GM23338 (cell line): ENCODE measurements around the gene FZD7.

Experiments used
- CREB1 ChIP-seq: fragments of 250-450 bp; sonication (Bioruptor Pico); IDR thresholded peaks from 2 replicates; pipeline ENCODE4 v1.5.0; 2020; ENCODE audit warnings: low read depth, mild to moderate bottlenecking, moderate library complexity
- CTCF ChIP-seq, 2 experiments: fragments of 200-600 bp in 1 of 2; sonication (generic) in 1 of 2; conservative IDR thresholded peaks; 2 replicates each; pipeline versions ENCODE4 v1.5.1 to v1.6.1; 2016 to 2017; ENCODE audit warnings: antibody characterized with exemption in 2 of 2, low read depth in 2 of 2, mild to moderate bottlenecking in 2 of 2, moderate library complexity in 1 of 2
- ETS1 ChIP-seq: IDR thresholded peaks from 2 replicates; pipeline ENCODE4 v1.6.1; 2016; ENCODE audit warnings: antibody characterized with exemption
- EZH2 ChIP-seq: fragments of 200-600 bp; sonication (generic); IDR thresholded peaks from one replicate; pipeline ENCODE4 v1.8.0; 2017; ENCODE audit warnings: antibody characterized with exemption, mild to moderate bottlenecking, low read depth; ENCODE audit not compliant: unreplicated experiment
- EZH2phosphoT487 ChIP-seq: fragments of 200-600 bp; sonication (generic); IDR thresholded peaks from one replicate; pipeline ENCODE4 v1.8.1; 2018; ENCODE audit warnings: antibody characterized with exemption; ENCODE audit not compliant: unreplicated experiment
- JUNB ChIP-seq: IDR thresholded peaks from one replicate; pipeline ENCODE4 v1.6.1; 2016; ENCODE audit warnings: antibody characterized with exemption; ENCODE audit not compliant: unreplicated experiment
- NANOG ChIP-seq: IDR thresholded peaks from 2 replicates; pipeline ENCODE4 v1.6.1; 2016; ENCODE audit warnings: antibody characterized with exemption, borderline replicate concordance
- POLR2AphosphoS5 ChIP-seq: IDR thresholded peaks from 2 replicates; pipeline ENCODE4 v1.6.1; 2016; ENCODE audit warnings: antibody characterized with exemption, low read depth
- REST ChIP-seq: IDR thresholded peaks from one replicate; pipeline ENCODE4 v1.6.1; 2018; ENCODE audit warnings: antibody characterized with exemption; ENCODE audit not compliant: unreplicated experiment
- ZNF114 ChIP-seq: fragments of 250-450 bp; sonication (Bioruptor Pico); IDR thresholded peaks from 2 replicates; pipeline ENCODE4 v1.5.0; 2020; ENCODE audit warnings: mild to moderate bottlenecking, moderate library complexity
- ZNF331 ChIP-seq: fragments of 250-450 bp; sonication (Bioruptor Pico); IDR thresholded peaks from 2 replicates; pipeline ENCODE4 v1.5.0; 2020; ENCODE audit warnings: low read depth, mild to moderate bottlenecking, moderate library complexity

- TF ChIP-seq EZH2 (no peak), CTCF (conservative IDR thresholded peaks at IDR 0.05; ENCODE audit: low read depth in 2 of 2) (no peak), JUNB (no peak), NANOG (no peak), EZH2phosphoT487 (no peak), POLR2AphosphoS5 (no peak), CREB1 (no peak), REST (no peak), ETS1 (no peak), ZNF114 (CRISPR knock-in tag) (no peak), ZNF331 (CRISPR knock-in tag) (no peak)
Measured at GRCh38 chr2:202016579-202017227, 17.0 kb upstream of the FZD7 start.
